ENCODE data around the gene COIL.

The COIL gene

DNA sequence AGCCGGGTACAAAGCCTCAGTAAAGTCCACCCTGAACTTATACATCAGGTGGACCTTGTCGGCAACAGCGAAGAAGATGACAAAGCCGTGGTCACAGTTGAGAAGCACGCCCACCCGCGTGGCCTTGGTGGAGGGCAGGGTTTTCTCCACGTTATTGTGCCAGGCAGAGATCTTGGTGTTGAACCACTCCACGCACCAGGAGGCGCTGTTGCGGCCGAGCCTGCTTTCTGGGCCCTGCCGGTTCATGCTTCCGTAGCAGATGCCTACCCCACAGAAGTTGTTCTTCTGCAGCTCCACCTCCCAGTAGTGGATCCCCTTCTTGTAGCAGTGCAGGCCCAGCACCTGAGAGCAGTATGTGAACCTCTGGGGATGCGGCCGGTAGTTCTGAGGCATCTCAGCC lies 69.1 kb downstream of the COIL start:
- H3K4me3 ChIP-seq (ENCODE audit: low read length): no peak overlapping the region
- DNase-seq (ENCODE audit: low read depth, low spot score): no peak

DNA sequence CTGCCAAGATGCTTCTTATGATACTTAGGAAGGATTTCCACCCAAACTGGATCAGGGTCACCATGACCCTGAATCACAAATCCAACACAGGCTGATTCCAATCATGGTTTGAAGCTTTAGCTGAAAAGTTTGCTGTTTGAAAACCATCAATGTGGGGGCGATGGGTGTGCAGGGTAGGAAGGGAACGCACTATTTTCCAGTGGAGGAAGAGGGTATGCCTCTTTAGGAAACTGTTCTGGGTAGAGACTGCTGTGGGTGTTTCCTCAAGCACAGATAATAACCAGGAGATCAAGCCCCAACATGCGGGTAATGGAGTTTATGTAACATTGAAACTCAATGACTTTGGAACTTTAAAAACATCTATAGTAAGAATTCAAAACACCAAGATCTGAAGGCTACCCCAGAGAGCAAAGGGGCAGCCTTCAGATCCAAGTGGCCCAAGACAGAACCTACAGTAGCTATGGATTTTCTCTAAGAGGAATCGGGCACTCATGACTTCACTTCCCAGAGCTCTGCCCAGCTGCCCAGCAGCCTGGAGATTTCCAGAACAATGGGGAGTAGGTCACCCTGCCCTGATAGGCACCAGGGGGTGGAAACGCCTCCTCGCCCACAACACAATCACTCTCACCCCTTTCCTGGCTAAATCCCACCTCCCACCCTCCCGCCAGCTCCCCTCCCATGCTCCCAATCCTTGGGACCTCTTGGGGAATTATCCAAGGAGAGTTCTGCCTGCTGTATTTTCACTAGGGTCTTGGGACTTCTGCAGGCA lies 69.8 kb downstream of the COIL start:
- no peak for DNase-seq (ENCODE audit: low read depth, low spot score)
- no peak overlapping the region for H3K4me3 ChIP-seq (ENCODE audit: low read length)

DNA sequence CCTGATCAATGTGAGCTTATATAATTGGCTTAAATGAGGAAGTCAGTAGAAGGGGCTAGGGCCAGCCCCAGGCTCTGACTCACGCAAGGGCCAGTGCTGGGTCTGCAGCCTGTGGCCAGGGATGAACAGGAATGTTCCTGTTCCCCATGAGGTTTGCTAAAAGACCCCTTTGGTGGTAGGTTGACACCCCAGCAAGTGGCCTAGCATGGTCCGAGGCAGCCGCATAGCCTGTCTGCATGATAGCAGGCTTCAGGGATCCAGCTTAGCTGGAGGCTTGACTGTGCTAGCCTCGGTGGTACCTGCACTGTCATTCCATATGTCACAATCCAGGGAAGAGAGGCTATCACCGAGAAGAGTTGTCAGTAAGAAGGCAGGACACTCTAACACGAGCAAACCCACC lies 70.5 kb downstream of the COIL start:
- no peak overlapping the region for H3K4me3 ChIP-seq (ENCODE audit: low read length)
- DNase-seq (ENCODE audit: low read depth, low spot score): no peak
